Frontal cortex (tissue), 4 donors: ENCODE measurements around the gene PLEKHM2. TPM values are rescaled to one million over a fixed set of nuclear protein-coding genes. Genes with fewer than 3 reads are reported as not detected.

Experiments used
- DNase-seq, 2 donors: peaks; one replicate each; pipeline ENCODE4 v3.0.0; 2012; ENCODE audit warnings: low spot score in 2 of 2
- FAIRE-seq: peaks from 2 replicates; lab custom pipeline; 2012; peaks lifted over from hg19 to GRCh38; lab: Jason Lieb, UNC
- total RNA-seq: library from RNA; depleted of rRNA; stranded (reverse); fragments of >200 nt; gene quantifications from one replicate; pipeline ENCODE4 v1.2.3, GENCODE V29; 2014
- donor health status: control.
- donor health status: control.
- donor health status: control.

The PLEKHM2 gene
- total RNA-seq, 1 donor from 2014 or later, result 32.6 TPM

- DNase-seq (no peak), FAIRE-seq (no peak)
Observed at GRCh38 chr1:15755021-15755645, 71.0 kb downstream of the PLEKHM2 start.

- FAIRE-seq, result no peak
- no peak for DNase-seq
Observed at GRCh38 chr1:15755646-15756040, 71.5 kb downstream of the PLEKHM2 start.

- DNase-seq (peak in 1 of 2 donors; percentile 30), FAIRE-seq (no peak)
Observed at GRCh38 chr1:15756143-15757015, 72.3 kb downstream of the PLEKHM2 start.

- DNase-seq (no peak), FAIRE-seq (no peak)
Observed at GRCh38 chr1:15757016-15757543, 73.0 kb downstream of the PLEKHM2 start.

- no peak for FAIRE-seq
- DNase-seq, result peak in 1 of 2 donors; percentile 38
Observed at GRCh38 chr1:15757575-15758342, 73.6 kb downstream of the PLEKHM2 start.

- DNase-seq (peak; percentile 18 to 20), FAIRE-seq (no peak)
Observed at GRCh38 chr1:15758343-15758931, 74.3 kb downstream of the PLEKHM2 start, which contains the start of gene FBLIM1. TSS of gene FBLIM1 (plus strand) at chr1:15758795. CDS start at chr1:15764984, 6,189 bp downstream.

- no peak for FAIRE-seq
- peak in 1 of 2 donors; percentile 60 for DNase-seq
Observed at GRCh38 chr1:15758953-15759661, 75.0 kb downstream of the PLEKHM2 start.

GRCh38 chr1:15760520-15761211 is 76.5 kb downstream of the PLEKHM2 start:
- DNase-seq, result peak in 1 of 2 donors; percentile 52
- no peak for FAIRE-seq

- no peak for DNase-seq
- FAIRE-seq, result no peak
Observed at GRCh38 chr1:15761366-15762128, 77.4 kb downstream of the PLEKHM2 start.

GRCh38 chr1:15762546-15762945 is 78.4 kb downstream of the PLEKHM2 start:
- no peak for FAIRE-seq
- no peak for DNase-seq

- FAIRE-seq, result no peak
Observed at GRCh38 chr1:15764269-15764764, 80.2 kb downstream of the PLEKHM2 start.

GRCh38 chr1:15764890-15765289 is 80.8 kb downstream of the PLEKHM2 start:
- FAIRE-seq (no peak), DNase-seq (no peak)

More at GRCh38 chr1:15764269-15764764, 80.2 kb downstream of the PLEKHM2 start:
- DNase-seq, result no peak

GRCh38 chr1:15765495-15766194 is 81.5 kb downstream of the PLEKHM2 start:
- no peak for FAIRE-seq
- no peak for DNase-seq

GRCh38 chr1:15767941-15768340 is 83.8 kb downstream of the PLEKHM2 start:
- DNase-seq (no peak), FAIRE-seq (no peak)

- DNase-seq (no peak), FAIRE-seq (no peak)
Observed at GRCh38 chr1:15768388-15768787, 84.3 kb downstream of the PLEKHM2 start.

- DNase-seq (no peak), FAIRE-seq (no peak)
Observed at GRCh38 chr1:15770313-15770962, 86.3 kb downstream of the PLEKHM2 start.
